Osteoblast (primary cell): ENCODE measurements around the gene UBE2O. TPM values are rescaled to one million over a fixed set of nuclear protein-coding genes. Genes with fewer than 3 reads are reported as not detected.

Experiments
- DNase-seq: peaks from one replicate; pipeline ENCODE4 v3.0.0; 2011; ENCODE audit warnings: low spot score, mixed read lengths; ENCODE audit not compliant: insufficient read length; ENCODE audit errors: missing footprints
- H2AFZ ChIP-seq: 2 replicates; pipeline ENCODE4 v1.6.0; 2011; ENCODE audit warnings: mild to moderate bottlenecking, low read length
- H3K27ac ChIP-seq: 2 replicates; pipeline ENCODE4 v1.5.1; 2011; ENCODE audit warnings: mild to moderate bottlenecking, low read depth, low read length, moderate library complexity
- H3K27me3 ChIP-seq: 2 replicates; pipeline ENCODE4 v1.6.0; 2012; ENCODE audit warnings: mild to moderate bottlenecking, control low read depth, inconsistent platforms, low read length, moderate library complexity; ENCODE audit not compliant: insufficient read depth
- H3K36me3 ChIP-seq: 2 replicates; pipeline ENCODE4 v1.5.1; 2011; ENCODE audit warnings: mild to moderate bottlenecking, low read length, control low read depth, moderate library complexity; ENCODE audit not compliant: insufficient read depth
- H3K4me1 ChIP-seq: 2 replicates; pipeline ENCODE4 v1.5.1; 2011; ENCODE audit warnings: mild to moderate bottlenecking, low read length, control low read depth, moderate library complexity; ENCODE audit not compliant: insufficient read depth
- H3K4me2 ChIP-seq: 2 replicates; pipeline ENCODE4 v1.6.0; 2011; ENCODE audit warnings: mild to moderate bottlenecking, low read length; ENCODE audit not compliant: insufficient read depth
- H3K4me3 ChIP-seq: fragments of 200-600 bp; sonication (generic); 3 replicates; pipeline ENCODE4 v1.5.1; 2012; ENCODE audit warnings: mild to moderate bottlenecking, low read length, inconsistent platforms; ENCODE audit not compliant: insufficient read depth
- H3K79me2 ChIP-seq: 2 replicates; pipeline ENCODE4 v1.6.0; 2012; ENCODE audit warnings: mild to moderate bottlenecking, low read length, control low read depth, inconsistent platforms; ENCODE audit not compliant: insufficient read depth
- H3K9me3 ChIP-seq: 2 replicates; pipeline ENCODE4 v1.5.1; 2011; ENCODE audit warnings: low read depth, low read length, control low read depth
- H4K20me1 ChIP-seq: 2 replicates; pipeline ENCODE4 v1.6.0; 2012; ENCODE audit warnings: mild to moderate bottlenecking, low read length, control low read depth; ENCODE audit not compliant: insufficient read depth
- CTCF ChIP-seq: IDR thresholded peaks from 2 replicates; pipeline ENCODE4 v1.5.1; 2011; ENCODE audit warnings: mild to moderate bottlenecking, low read depth, low read length, moderate library complexity; ENCODE audit errors: extremely low read depth
- total RNA-seq: library from RNA; depleted of rRNA; stranded (reverse); fragments of >200 nt; gene quantifications from 2 replicates; pipeline ENCODE4 v1.2.3, GENCODE V29; 2012

The UBE2O gene
- total RNA-seq, 1 donor = 19.5 TPM

GRCh38 chr17:76432712-76433336 lies 20.1 kb downstream of the UBE2O start:
- Histone ChIP-seq H2AFZ (no peak overlapping the region), H3K4me2 (no peak overlapping the region), H3K79me2 (peaks cover 78% of the 10 kb centered on the region), H3K27me3 (no peaks in the 10 kb centered on the region), H3K36me3 (no peaks in the 10 kb centered on the region), H3K4me1 (peaks cover 3% of the 10 kb centered on the region), H3K27ac (no peak overlapping the region), H3K9me3 (no peaks in the 10 kb centered on the region), H3K4me3 (no peak overlapping the region), H4K20me1 (peaks cover 59% of the 10 kb centered on the region)
- no peak for DNase-seq
- peak; percentile 49 for TF ChIP-seq CTCF

GRCh38 chr17:76432004-76432403 lies 20.9 kb downstream of the UBE2O start:
- Histone ChIP-seq H3K27me3 (no peaks in the 10 kb centered on the region), H3K4me3 (no peak overlapping the region), H3K36me3 (no peaks in the 10 kb centered on the region), H3K4me2 (no peak overlapping the region), H2AFZ (no peak overlapping the region), H3K9me3 (no peaks in the 10 kb centered on the region), H3K79me2 (peaks cover 74% of the 10 kb centered on the region), H4K20me1 (peaks cover 63% of the 10 kb centered on the region), H3K4me1 (peaks cover 10% of the 10 kb centered on the region), H3K27ac (no peak overlapping the region)
- no peak for TF ChIP-seq CTCF
- no peak for DNase-seq

GRCh38 chr17:76431509-76431908 lies 21.4 kb downstream of the UBE2O start:
- Histone ChIP-seq H4K20me1 (peaks cover 60% of the 10 kb centered on the region), H3K27ac (no peak overlapping the region), H3K79me2 (peaks cover 74% of the 10 kb centered on the region), H3K27me3 (no peaks in the 10 kb centered on the region), H3K4me2 (no peak overlapping the region), H2AFZ (no peak overlapping the region), H3K4me1 (peaks cover 10% of the 10 kb centered on the region), H3K9me3 (no peaks in the 10 kb centered on the region), H3K4me3 (no peak overlapping the region), H3K36me3 (no peaks in the 10 kb centered on the region)
- no peak for TF ChIP-seq CTCF
- no peak for DNase-seq

GRCh38 chr17:76428511-76428910 lies 24.4 kb downstream of the UBE2O start:
- Histone ChIP-seq H3K27ac (no peak overlapping the region), H4K20me1 (peaks cover 41% of the 10 kb centered on the region), H2AFZ (no peak overlapping the region), H3K9me3 (no peaks in the 10 kb centered on the region), H3K36me3 (no peaks in the 10 kb centered on the region), H3K4me2 (no peak overlapping the region), H3K4me1 (peaks cover 10% of the 10 kb centered on the region), H3K27me3 (no peaks in the 10 kb centered on the region), H3K79me2 (peaks cover 58% of the 10 kb centered on the region), H3K4me3 (no peak overlapping the region)
- no peak for TF ChIP-seq CTCF
- DNase-seq = no peak
